Skeletal muscle satellite cell (primary cell): ENCODE data around the gene ZNF775.
A peak's percentile ranks its signal among the peaks of the same experiment; 100 is the strongest.
"Not testable (repeated sequence)": the region's sequence is repeated elsewhere in the genome, so short reads cannot be mapped to it uniquely, and the experiment has no call there.

ENCODE experiments used
- H3K27me3 ChIP-seq: 2 replicates; pipeline ENCODE4 v1.7.0; 2013; ENCODE audit warnings: low read length; ENCODE audit not compliant: control insufficient read depth, insufficient read depth
- H3K36me3 ChIP-seq: 2 replicates; pipeline ENCODE4 v1.7.0; 2013; ENCODE audit warnings: mild to moderate bottlenecking, control low read depth, low read length; ENCODE audit not compliant: insufficient read depth
- H3K4me1 ChIP-seq: 2 replicates; pipeline ENCODE4 v1.7.0; 2013; ENCODE audit warnings: low read length; ENCODE audit not compliant: control insufficient read depth, insufficient read depth
- H3K4me2 ChIP-seq: 2 replicates; pipeline ENCODE4 v1.7.0; 2013; ENCODE audit warnings: mild to moderate bottlenecking, low read length
- H3K4me3 ChIP-seq: 2 replicates; pipeline ENCODE4 v1.7.0; 2013; ENCODE audit warnings: low read length
- H3K9ac ChIP-seq: 2 replicates; pipeline ENCODE4 v1.7.0; 2013; ENCODE audit warnings: mild to moderate bottlenecking, low read depth, low read length, moderate library complexity
- H3K9me3 ChIP-seq: replicated peaks from 2 replicates; pipeline ENCODE4 v1.7.0; 2013; ENCODE audit warnings: mild to moderate bottlenecking, control low read depth, low read length

ZNF775 gene

GRCh38 chr7:150379441-150380379, 580 bp downstream of the ZNF775 start:
- Histone ChIP-seq H3K4me3 (peak overlapping the region; percentile 92), H3K27me3 (no peaks in the 10 kb centered on the region), H3K4me2 (peak overlapping the region; percentile 94), H3K9ac (peak overlapping the region; percentile 86), H3K36me3 (no peaks in the 10 kb centered on the region), H3K4me1 (peaks cover 22% of the 10 kb centered on the region), H3K9me3 (no peaks in the 10 kb centered on the region)

GRCh38 chr7:150380463-150380862, 1.3 kb downstream of the ZNF775 start:
- Histone ChIP-seq H3K4me3 (peak overlapping the region; percentile 92), H3K9ac (peak overlapping the region; percentile 86), H3K4me2 (peak overlapping the region; percentile 94), H3K9me3 (no peaks in the 10 kb centered on the region), H3K27me3 (no peaks in the 10 kb centered on the region), H3K36me3 (no peaks in the 10 kb centered on the region), H3K4me1 (peaks cover 22% of the 10 kb centered on the region)

GRCh38 chr7:150381096-150381495, 2.0 kb downstream of the ZNF775 start:
- H3K4me1 ChIP-seq, result peaks cover 22% of the 10 kb centered on the region

GRCh38 chr7:150381785-150382122, 2.6 kb downstream of the ZNF775 start:
- H3K4me3 ChIP-seq, result no peak overlapping the region
- no peaks in the 10 kb centered on the region for H3K36me3 ChIP-seq
- H3K9ac ChIP-seq, result no peak overlapping the region
- no peaks in the 10 kb centered on the region for H3K9me3 ChIP-seq
- H3K27me3 ChIP-seq, result no peaks in the 10 kb centered on the region
- H3K4me2 ChIP-seq, result no peak overlapping the region
- peaks cover 22% of the 10 kb centered on the region for H3K4me1 ChIP-seq

More at GRCh38 chr7:150381096-150381495, 2.0 kb downstream of the ZNF775 start:
- Histone ChIP-seq H3K9me3 (no peaks in the 10 kb centered on the region), H3K9ac (no peak overlapping the region), H3K4me2 (no peak overlapping the region), H3K4me3 (no peak overlapping the region), H3K36me3 (no peaks in the 10 kb centered on the region), H3K27me3 (no peaks in the 10 kb centered on the region)

- H3K9ac ChIP-seq, result no peak overlapping the region
- no peak overlapping the region for H3K4me2 ChIP-seq
- peaks cover 22% of the 10 kb centered on the region for H3K4me1 ChIP-seq
- no peaks in the 10 kb centered on the region for H3K27me3 ChIP-seq
- H3K36me3 ChIP-seq, result no peaks in the 10 kb centered on the region
- H3K4me3 ChIP-seq, result no peak overlapping the region
- no peaks in the 10 kb centered on the region for H3K9me3 ChIP-seq
These were observed 3.2 kb downstream of the ZNF775 start for GRCh38 chr7:150382123-150382843.

GRCh38 chr7:150382844-150383225, 3.7 kb downstream of the ZNF775 start:
- no peak overlapping the region for H3K4me2 ChIP-seq

GRCh38 chr7:150383710-150384397, 4.7 kb downstream of the ZNF775 start:
- no peak overlapping the region for H3K4me3 ChIP-seq
- no peak overlapping the region for H3K9ac ChIP-seq
- no peaks in the 10 kb centered on the region for H3K27me3 ChIP-seq
- H3K36me3 ChIP-seq, result no peaks in the 10 kb centered on the region
- H3K9me3 ChIP-seq, result no peaks in the 10 kb centered on the region
- H3K4me1 ChIP-seq, result peaks cover 11% of the 10 kb centered on the region
- no peak overlapping the region for H3K4me2 ChIP-seq

More at GRCh38 chr7:150382844-150383225, 3.7 kb downstream of the ZNF775 start:
- H3K27me3 ChIP-seq, result no peaks in the 10 kb centered on the region
- H3K36me3 ChIP-seq, result no peaks in the 10 kb centered on the region
- no peaks in the 10 kb centered on the region for H3K9me3 ChIP-seq
- H3K4me3 ChIP-seq, result no peak overlapping the region
- H3K9ac ChIP-seq, result no peak overlapping the region
- H3K4me1 ChIP-seq, result peaks cover 17% of the 10 kb centered on the region

GRCh38 chr7:150384406-150385301, 5.5 kb downstream of the ZNF775 start:
- Histone ChIP-seq H3K36me3 (no peaks in the 10 kb centered on the region), H3K9me3 (no peaks in the 10 kb centered on the region), H3K27me3 (no peaks in the 10 kb centered on the region), H3K4me1 (peaks cover 11% of the 10 kb centered on the region), H3K4me2 (no peak overlapping the region), H3K9ac (no peak overlapping the region), H3K4me3 (no peak overlapping the region)

- Histone ChIP-seq H3K36me3 (no peaks in the 10 kb centered on the region), H3K4me3 (no peak overlapping the region), H3K4me2 (no peak overlapping the region), H3K27me3 (no peaks in the 10 kb centered on the region), H3K9me3 (no peaks in the 10 kb centered on the region), H3K9ac (no peak overlapping the region), H3K4me1 (peaks cover 6% of the 10 kb centered on the region)
These were observed 6.2 kb downstream of the ZNF775 start for GRCh38 chr7:150385302-150385723.

- not testable (repeated sequence) for H3K36me3 ChIP-seq
These were observed 6.8 kb downstream of the ZNF775 start for GRCh38 chr7:150385884-150386283.

More at GRCh38 chr7:150385884-150386283, 6.8 kb downstream of the ZNF775 start:
- H3K9ac ChIP-seq, H3K4me1 ChIP-seq, H3K9me3 ChIP-seq, H3K4me3 ChIP-seq, H3K4me2 ChIP-seq, H3K27me3 ChIP-seq: not testable (repeated sequence)
